RWPE2 (cell line): ENCODE results near the gene PARN.

Experiments used
- ATAC-seq: fragments of 200-7000 bp; cut with Tn5 transposase; 3 replicates; pipeline ENCODE4 v1.9.1; 2021; ENCODE audit warnings: low read depth
- DNase-seq: peaks from one replicate; pipeline ENCODE4 v3.0.0-alpha.2; 2020; ENCODE audit warnings: low spot score
- H3K27ac ChIP-seq: fragments of 450-650 bp; 2 replicates; pipeline ENCODE4 v1.5.1; 2017; ENCODE audit warnings: mild to moderate bottlenecking; ENCODE audit not compliant: poor library complexity, severe bottlenecking
- H3K27me3 ChIP-seq: fragments of 250-450 bp; sonication (Bioruptor Pico); 2 replicates; pipeline ENCODE4 v1.5.1; 2021; ENCODE audit warnings: mild to moderate bottlenecking, moderate library complexity; ENCODE audit not compliant: insufficient read depth, poor library complexity, severe bottlenecking
- H3K36me3 ChIP-seq: fragments of 250-450 bp; sonication (Bioruptor Pico); 2 replicates; pipeline ENCODE4 v1.5.1; 2020; ENCODE audit warnings: low read depth, mild to moderate bottlenecking, moderate library complexity
- H3K4me1 ChIP-seq: fragments of 250-450 bp; sonication (Bioruptor Pico); 2 replicates; pipeline ENCODE4 v1.5.1; 2021; ENCODE audit warnings: mild to moderate bottlenecking, moderate library complexity; ENCODE audit not compliant: insufficient read depth, poor library complexity, severe bottlenecking
- H3K4me3 ChIP-seq: fragments of 250-450 bp; sonication (Bioruptor Pico); 2 replicates; pipeline ENCODE4 v1.5.1; 2021; ENCODE audit warnings: mild to moderate bottlenecking, moderate library complexity; ENCODE audit not compliant: severe bottlenecking
- H3K9me3 ChIP-seq: fragments of 250-450 bp; sonication (Bioruptor Pico); 2 replicates; pipeline ENCODE4 v1.5.1; 2021; ENCODE audit warnings: mild to moderate bottlenecking, moderate library complexity; ENCODE audit not compliant: severe bottlenecking
- TF ChIP-seq, protein P1 (sequence below): fragments of 450-650 bp; IDR thresholded peaks from one replicate; pipeline ENCODE4 v1.5.1; 2017; ENCODE audit warnings: mild to moderate bottlenecking, moderate library complexity; ENCODE audit not compliant: poor library complexity, severe bottlenecking

PARN gene

DNA sequence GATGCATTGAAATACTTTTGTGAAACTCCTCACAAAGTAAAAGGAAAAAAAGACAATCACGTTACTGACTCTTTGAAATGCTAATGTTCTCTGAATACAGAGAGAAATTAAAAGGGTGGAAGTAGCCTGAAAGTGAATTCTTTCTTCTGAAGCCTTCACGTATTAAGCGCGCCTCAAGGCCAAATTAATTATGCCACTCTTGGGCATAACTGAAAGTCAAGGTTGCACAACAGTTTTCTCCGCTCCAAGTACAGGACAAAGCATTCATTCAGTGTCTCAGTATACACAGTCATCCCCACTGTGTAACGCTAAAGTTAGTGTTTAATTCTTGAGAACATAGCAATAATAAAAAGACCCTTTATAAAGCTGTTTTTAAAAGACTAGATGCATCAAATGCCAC is 21.5 kb downstream of the PARN start:
- Histone ChIP-seq H3K4me3 (no peak overlapping the region), H3K27me3 (no peaks in the 10 kb centered on the region), H3K36me3 (peaks cover 95% of the 10 kb centered on the region), H3K4me1 (no peaks in the 10 kb centered on the region), H3K27ac (no peak overlapping the region), H3K9me3 (no peaks in the 10 kb centered on the region)
- DNase-seq (no peak), ATAC-seq (no peak)
- TF ChIP-seq, protein P1, sequence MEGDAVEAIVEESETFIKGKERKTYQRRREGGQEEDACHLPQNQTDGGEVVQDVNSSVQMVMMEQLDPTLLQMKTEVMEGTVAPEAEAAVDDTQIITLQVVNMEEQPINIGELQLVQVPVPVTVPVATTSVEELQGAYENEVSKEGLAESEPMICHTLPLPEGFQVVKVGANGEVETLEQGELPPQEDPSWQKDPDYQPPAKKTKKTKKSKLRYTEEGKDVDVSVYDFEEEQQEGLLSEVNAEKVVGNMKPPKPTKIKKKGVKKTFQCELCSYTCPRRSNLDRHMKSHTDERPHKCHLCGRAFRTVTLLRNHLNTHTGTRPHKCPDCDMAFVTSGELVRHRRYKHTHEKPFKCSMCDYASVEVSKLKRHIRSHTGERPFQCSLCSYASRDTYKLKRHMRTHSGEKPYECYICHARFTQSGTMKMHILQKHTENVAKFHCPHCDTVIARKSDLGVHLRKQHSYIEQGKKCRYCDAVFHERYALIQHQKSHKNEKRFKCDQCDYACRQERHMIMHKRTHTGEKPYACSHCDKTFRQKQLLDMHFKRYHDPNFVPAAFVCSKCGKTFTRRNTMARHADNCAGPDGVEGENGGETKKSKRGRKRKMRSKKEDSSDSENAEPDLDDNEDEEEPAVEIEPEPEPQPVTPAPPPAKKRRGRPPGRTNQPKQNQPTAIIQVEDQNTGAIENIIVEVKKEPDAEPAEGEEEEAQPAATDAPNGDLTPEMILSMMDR, result no peak

DNA sequence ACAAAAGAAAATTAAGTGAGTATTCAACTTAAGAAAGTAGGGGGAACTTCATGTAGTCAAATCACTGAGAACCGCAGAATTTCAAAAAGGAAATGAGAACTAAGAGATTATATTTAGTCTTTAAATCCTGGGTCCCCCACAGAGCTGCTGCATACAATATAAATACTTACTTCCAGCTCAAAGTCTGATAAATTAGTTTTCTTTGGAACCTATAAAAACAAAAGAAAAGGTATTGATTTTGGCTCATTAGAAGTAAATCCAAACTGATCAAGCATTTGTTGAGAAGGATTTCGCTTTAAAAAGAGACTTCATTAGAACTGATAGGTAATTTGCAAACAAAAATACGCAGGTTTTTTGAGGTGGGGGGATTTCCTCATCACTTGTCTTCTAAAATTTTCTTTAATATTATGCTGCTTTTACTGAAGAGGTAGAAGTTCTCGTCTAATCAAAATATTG is 21.9 kb downstream of the PARN start:
- DNase-seq (no peak), ATAC-seq (no peak)
- H3K27ac ChIP-seq, result no peak overlapping the region
- TF ChIP-seq, protein P1, result no peak
- H3K9me3 ChIP-seq, result no peaks in the 10 kb centered on the region
- no peaks in the 10 kb centered on the region for H3K4me1 ChIP-seq
- no peak overlapping the region for H3K4me3 ChIP-seq
- peaks cover 93% of the 10 kb centered on the region for H3K36me3 ChIP-seq
- no peaks in the 10 kb centered on the region for H3K27me3 ChIP-seq

DNA sequence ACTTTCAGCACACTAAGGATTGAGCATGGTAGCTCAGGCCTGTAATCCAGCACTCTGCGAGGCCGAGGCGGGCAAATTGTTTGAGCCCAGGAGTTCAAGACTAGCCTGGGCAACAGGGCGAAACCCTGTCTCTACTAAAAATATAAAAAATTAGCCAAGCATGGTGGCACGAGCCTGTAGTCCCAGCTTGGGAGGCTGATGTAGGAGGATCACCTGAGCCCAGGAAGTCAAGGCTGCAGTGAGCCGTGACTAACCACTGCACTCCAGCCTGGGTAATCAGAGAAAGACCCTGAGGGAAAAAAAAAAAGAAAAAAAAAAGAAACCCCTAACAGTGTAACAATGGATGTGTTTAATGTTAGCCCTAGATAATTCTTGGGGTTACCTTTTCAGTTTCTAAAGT is 24.0 kb downstream of the PARN start:
- H3K36me3 ChIP-seq, result peaks cover 78% of the 10 kb centered on the region
- TF ChIP-seq, protein P1, result no peak

DNA sequence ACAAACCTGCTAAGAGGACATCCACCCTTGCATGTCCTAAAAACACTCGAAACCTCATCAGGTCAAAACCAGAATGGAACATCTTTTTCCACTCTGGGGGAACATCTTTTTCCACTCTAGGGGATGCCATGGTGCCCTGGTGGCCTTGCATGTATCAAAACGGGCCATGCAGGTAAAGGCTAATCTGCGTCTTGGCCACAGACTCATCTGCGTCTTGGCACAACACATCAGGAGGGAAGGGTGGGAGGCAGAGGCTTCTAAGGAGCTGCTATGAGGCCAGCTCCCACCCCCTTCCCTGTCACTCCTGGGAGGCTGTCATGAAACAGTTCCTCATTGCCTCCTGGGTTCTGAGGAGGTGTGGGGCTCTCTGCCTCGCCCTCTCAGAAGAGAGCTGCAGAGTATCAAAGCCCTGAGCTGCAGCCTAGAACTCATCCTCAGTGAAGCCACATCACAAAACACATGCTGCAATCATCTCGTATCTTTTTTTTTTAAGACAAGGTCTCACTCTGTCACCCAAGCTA is 27.6 kb downstream of the PARN start:
- TF ChIP-seq, protein P1, result no peak
- Histone ChIP-seq H3K9me3 (no peaks in the 10 kb centered on the region), H3K36me3 (peaks cover 71% of the 10 kb centered on the region), H3K4me1 (peaks cover 2% of the 10 kb centered on the region), H3K4me3 (no peak overlapping the region), H3K27me3 (no peaks in the 10 kb centered on the region), H3K27ac (no peak overlapping the region)
- ATAC-seq (no peak), DNase-seq (no peak)

More for the DNA sequence above, 24.0 kb downstream of the PARN start:
- no peaks in the 10 kb centered on the region for H3K4me1 ChIP-seq
- DNase-seq (no peak), ATAC-seq (no peak)
- H3K27me3 ChIP-seq, result no peaks in the 10 kb centered on the region
- H3K27ac ChIP-seq, result no peak overlapping the region
- no peak overlapping the region for H3K4me3 ChIP-seq
- no peaks in the 10 kb centered on the region for H3K9me3 ChIP-seq

DNA sequence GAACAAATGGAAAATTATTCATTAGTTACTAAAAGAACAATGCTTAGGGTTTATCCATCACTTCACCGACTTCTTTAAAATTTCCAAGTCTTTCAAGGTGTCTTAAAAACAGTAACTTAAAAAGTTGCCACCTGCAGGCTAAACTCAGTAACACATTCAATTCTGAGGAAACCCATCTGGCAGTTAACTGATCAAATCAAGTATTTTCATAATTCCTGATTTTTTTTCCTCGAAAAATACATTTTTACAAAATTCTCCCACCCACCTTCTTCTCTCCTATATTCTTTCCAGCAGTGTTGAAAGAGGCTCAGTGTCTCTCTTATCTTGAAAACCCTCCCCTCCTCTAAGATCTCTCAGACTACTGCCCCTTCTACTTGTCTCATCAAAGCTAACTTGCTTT is 29.9 kb downstream of the PARN start:
- TF ChIP-seq, protein P1, result peak; percentile 51
- no peak overlapping the region for H3K4me3 ChIP-seq
- no peaks in the 10 kb centered on the region for H3K9me3 ChIP-seq
- ATAC-seq (0 out of 3 replicates have a peak, but pooled peaks have one; percentile 27), DNase-seq (no peak)
- H3K27me3 ChIP-seq, result no peaks in the 10 kb centered on the region
- H3K27ac ChIP-seq, result no peak overlapping the region
- H3K36me3 ChIP-seq, result peaks cover 58% of the 10 kb centered on the region
- H3K4me1 ChIP-seq, result peaks cover 2% of the 10 kb centered on the region
